Neural cell (in vitro differentiated cells): ENCODE data around the gene APOBEC2.

Experiments used
- CTCF ChIP-seq: fragments of 450-650 bp; IDR thresholded peaks from 2 replicates; pipeline ENCODE4 v1.5.1; 2014; ENCODE audit warnings: antibody characterized with exemption, mild to moderate bottlenecking, moderate library complexity; ENCODE audit not compliant: poor library complexity, severe bottlenecking
- EZH2 ChIP-seq: fragments of 200-600, 300-800 bp; shearing (Covaris generic), sonication (generic); IDR thresholded peaks from 2 replicates; pipeline ENCODE4 v1.6.1; 2014; ENCODE audit warnings: antibody characterized with exemption, low read length, borderline replicate concordance, mild to moderate bottlenecking; ENCODE audit not compliant: insufficient read depth, poor library complexity, severe bottlenecking

DNA sequence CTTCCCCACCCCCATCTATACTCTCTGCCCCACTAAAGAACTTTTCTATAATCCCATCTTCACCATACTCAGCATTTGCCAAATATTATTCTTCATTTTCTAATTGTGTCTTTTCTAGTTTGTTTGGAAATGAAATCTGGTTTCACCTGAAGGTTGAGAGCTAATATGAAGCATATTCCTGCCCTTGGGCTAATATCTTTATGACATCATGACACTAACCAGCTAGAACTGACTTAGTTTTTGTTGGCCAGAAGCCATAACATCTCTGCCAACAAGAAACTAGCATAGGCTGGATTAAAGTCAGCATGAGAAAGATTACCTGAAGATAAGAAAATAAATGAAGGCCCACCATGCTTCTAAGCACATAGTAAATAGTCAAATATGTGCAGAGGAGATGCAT is 30.7 kb upstream of the APOBEC2 start:
- TF ChIP-seq EZH2: no peak
- no peak for TF ChIP-seq CTCF
